Measurements from ENCODE around the gene RASAL1.

Gene RASAL1

GRCh38 chr12:113098441-113099028 lies 37.0 kb downstream of the RASAL1 start:
- in situ Hi-C loops (cut with HindIII; ENCODE audit: low pct_ligation_motif_present, low sequenced_read_pairs): no loop called here
- no peaks in the 10 kb centered on the region for H3K36me3 ChIP-seq (replicated peaks)
- H3K27ac ChIP-seq: no peak overlapping the region
- peak; percentile 71 for DNase-seq
- no peaks in the 10 kb centered on the region for H3K27me3 ChIP-seq (replicated peaks)
- peak; percentile 91 for TF ChIP-seq CTCF (IDR thresholded peaks at IDR 0.05; ENCODE audit: low read depth, low read length, missing control alignments)
- H3K4me3 ChIP-seq (ENCODE audit: low read depth, low read length): no peak overlapping the region

- DNase-seq: no peak
- in situ Hi-C loops (cut with HindIII; ENCODE audit: low pct_ligation_motif_present, low sequenced_read_pairs): no loop called here
- no peak for TF ChIP-seq CTCF (IDR thresholded peaks at IDR 0.05; ENCODE audit: low read depth, low read length, missing control alignments)
- H3K4me3 ChIP-seq (ENCODE audit: low read depth, low read length): no peak overlapping the region
- no peaks in the 10 kb centered on the region for H3K36me3 ChIP-seq (replicated peaks)
- no peak overlapping the region for H3K27ac ChIP-seq
- no peaks in the 10 kb centered on the region for H3K27me3 ChIP-seq (replicated peaks)
Observed at GRCh38 chr12:113097716-113098440, 37.7 kb downstream of the RASAL1 start.

GRCh38 chr12:113096675-113097461 lies 38.7 kb downstream of the RASAL1 start:
- no peaks in the 10 kb centered on the region for H3K36me3 ChIP-seq (replicated peaks)
- in situ Hi-C loops (cut with HindIII; ENCODE audit: low pct_ligation_motif_present, low sequenced_read_pairs): no loop called here
- no peak overlapping the region for H3K27ac ChIP-seq
- TF ChIP-seq CTCF (IDR thresholded peaks at IDR 0.05; ENCODE audit: low read depth, low read length, missing control alignments): no peak
- no peak for DNase-seq
- peaks cover 3% of the 10 kb centered on the region for H3K27me3 ChIP-seq (replicated peaks)
- H3K4me3 ChIP-seq (ENCODE audit: low read depth, low read length): no peak overlapping the region

- no peaks in the 10 kb centered on the region for H3K36me3 ChIP-seq (replicated peaks)
- H3K27me3 ChIP-seq (replicated peaks): peaks cover 3% of the 10 kb centered on the region
- in situ Hi-C loops (cut with HindIII; ENCODE audit: low pct_ligation_motif_present, low sequenced_read_pairs): no loop called here
- no peak overlapping the region for H3K27ac ChIP-seq
- DNase-seq: no peak
- no peak for TF ChIP-seq CTCF (IDR thresholded peaks at IDR 0.05; ENCODE audit: low read depth, low read length, missing control alignments)
- no peak overlapping the region for H3K4me3 ChIP-seq (ENCODE audit: low read depth, low read length)
Observed at GRCh38 chr12:113095405-113095804, 40.2 kb downstream of the RASAL1 start.

- Histone ChIP-seq H3K36me3 (replicated peaks) (no peaks in the 10 kb centered on the region), H3K27ac (no peak overlapping the region), H3K27me3 (replicated peaks) (peaks cover 3% of the 10 kb centered on the region), H3K4me3 (ENCODE audit: low read depth, low read length) (no peak overlapping the region)
- in situ Hi-C loops (cut with HindIII; ENCODE audit: low pct_ligation_motif_present, low sequenced_read_pairs): no loop called here
- no peak for TF ChIP-seq CTCF (IDR thresholded peaks at IDR 0.05; ENCODE audit: low read depth, low read length, missing control alignments)
- DNase-seq: no peak
Observed at GRCh38 chr12:113094738-113095137, 40.8 kb downstream of the RASAL1 start.
